22Rv1 (cell line): ENCODE measurements around the gene CBX2.

Experiments used
- ZFX ChIP-seq: fragments of 450-650 bp; IDR thresholded peaks from 2 replicates; pipeline ENCODE4 v1.6.1; 2017; ENCODE audit warnings: antibody characterized with exemption, borderline replicate concordance
- TF ChIP-seq, protein P1 (sequence below): fragments of 450-650 bp; IDR thresholded peaks from 2 replicates; pipeline ENCODE4 v1.5.1; 2017; ENCODE audit warnings: mild to moderate bottlenecking

DNA sequence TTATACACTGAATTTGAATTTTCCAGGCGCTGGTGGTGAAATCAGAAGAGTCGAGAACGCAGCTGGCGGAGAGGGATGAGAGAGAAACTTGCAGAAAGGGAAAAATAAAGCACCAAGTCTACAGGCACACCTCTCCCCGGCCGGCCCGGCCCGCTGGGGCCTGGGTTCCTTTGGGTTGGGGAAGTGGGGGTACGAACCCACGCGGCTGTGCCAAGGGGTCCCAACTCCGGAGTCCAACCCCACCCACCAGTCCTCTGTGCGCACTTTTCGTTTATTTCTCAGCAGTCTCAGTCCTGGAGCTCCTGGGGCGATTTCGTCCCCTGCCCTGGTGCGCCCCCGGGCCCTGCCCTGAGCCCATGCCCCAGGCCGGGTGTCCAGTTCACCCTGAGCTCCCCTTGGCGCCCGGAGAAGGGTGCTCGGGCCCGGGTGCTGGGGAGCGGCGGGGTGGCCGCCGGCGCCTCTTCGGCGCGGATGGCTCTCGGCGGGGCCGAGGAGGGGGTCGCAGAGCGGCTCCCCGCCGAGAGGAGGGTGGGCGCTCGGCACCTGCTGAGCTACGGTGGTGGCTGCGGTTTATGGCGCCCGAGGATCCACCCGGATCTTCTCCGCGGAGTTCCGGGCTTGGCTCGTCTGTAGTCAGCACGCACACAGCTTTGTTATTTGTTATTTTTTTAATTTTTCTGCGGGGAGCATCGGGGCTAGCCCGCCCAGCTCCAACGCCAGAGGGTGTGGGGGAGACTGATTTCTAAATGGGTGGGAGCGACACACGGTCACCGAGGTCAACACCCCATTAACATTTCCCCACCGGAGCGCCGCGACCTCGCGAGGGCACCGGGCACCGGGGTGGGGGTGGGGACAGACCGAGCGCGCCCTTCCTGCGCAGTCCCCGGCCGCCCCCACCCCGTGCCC, 34.7 kb downstream of the CBX2 start:
- TF ChIP-seq, protein P1, sequence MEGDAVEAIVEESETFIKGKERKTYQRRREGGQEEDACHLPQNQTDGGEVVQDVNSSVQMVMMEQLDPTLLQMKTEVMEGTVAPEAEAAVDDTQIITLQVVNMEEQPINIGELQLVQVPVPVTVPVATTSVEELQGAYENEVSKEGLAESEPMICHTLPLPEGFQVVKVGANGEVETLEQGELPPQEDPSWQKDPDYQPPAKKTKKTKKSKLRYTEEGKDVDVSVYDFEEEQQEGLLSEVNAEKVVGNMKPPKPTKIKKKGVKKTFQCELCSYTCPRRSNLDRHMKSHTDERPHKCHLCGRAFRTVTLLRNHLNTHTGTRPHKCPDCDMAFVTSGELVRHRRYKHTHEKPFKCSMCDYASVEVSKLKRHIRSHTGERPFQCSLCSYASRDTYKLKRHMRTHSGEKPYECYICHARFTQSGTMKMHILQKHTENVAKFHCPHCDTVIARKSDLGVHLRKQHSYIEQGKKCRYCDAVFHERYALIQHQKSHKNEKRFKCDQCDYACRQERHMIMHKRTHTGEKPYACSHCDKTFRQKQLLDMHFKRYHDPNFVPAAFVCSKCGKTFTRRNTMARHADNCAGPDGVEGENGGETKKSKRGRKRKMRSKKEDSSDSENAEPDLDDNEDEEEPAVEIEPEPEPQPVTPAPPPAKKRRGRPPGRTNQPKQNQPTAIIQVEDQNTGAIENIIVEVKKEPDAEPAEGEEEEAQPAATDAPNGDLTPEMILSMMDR: no peak
- TF ChIP-seq ZFX: no peak
